ENCODE results near the gene A2ML1. TPM values are rescaled to one million over a fixed set of nuclear protein-coding genes. Genes with fewer than 3 reads are reported as not detected.
A peak's percentile ranks its signal among the peaks of the same experiment; 100 is the strongest.
"Not testable (repeated sequence)": the region's sequence is repeated elsewhere in the genome, so short reads cannot be mapped to it uniquely, and the experiment has no call there.

A2ML1 gene
- total RNA-seq, 1 donor from 2014 or later = not detected

DNA sequence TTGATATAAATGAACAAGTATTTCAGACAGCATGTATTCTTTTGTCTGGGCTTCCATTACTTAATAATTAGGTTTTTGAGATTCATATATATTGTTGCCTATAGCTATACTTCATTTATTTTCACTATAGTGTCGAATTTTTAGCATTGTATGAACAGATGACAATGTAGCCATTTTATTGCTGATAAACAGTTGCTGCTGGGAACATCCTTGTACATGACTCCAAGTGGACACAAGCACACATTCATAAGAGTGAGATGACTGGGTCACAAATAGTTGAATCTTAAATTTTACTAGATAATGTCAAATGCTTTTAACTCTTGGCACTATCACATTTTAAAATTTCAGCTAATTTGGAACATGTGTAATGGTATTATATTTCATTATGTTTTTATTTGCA is 72.6 kb downstream of the A2ML1 start:
- Histone ChIP-seq H3K9me3 (ENCODE audit: insufficient read depth, low read depth, low read length) (no peaks in the 10 kb centered on the region), H3K27me3 (ENCODE audit: insufficient read depth, low read length) (no peaks in the 10 kb centered on the region), H2AFZ (ENCODE audit: low read depth, low read length) (no peak overlapping the region), H3K79me2 (ENCODE audit: insufficient read depth, low read length) (no peaks in the 10 kb centered on the region), H3K27ac (ENCODE audit: low read depth, low read length) (no peak overlapping the region), H3K36me3 (ENCODE audit: insufficient read depth, low read length) (no peaks in the 10 kb centered on the region), H3K4me2 (ENCODE audit: low read length) (no peak overlapping the region), H4K20me1 (ENCODE audit: insufficient read depth, low read length) (no peaks in the 10 kb centered on the region), H3K4me1 (ENCODE audit: insufficient read depth, low read length) (no peaks in the 10 kb centered on the region), H3K9ac (ENCODE audit: low read length) (no peak overlapping the region), H3K4me3 (ENCODE audit: insufficient read depth, low read depth, low read length) (no peak overlapping the region)
- no peaks in the 10 kb centered on the region for H3K27me3 Mint-ChIP-seq (ENCODE audit: low read depth, unreplicated experiment)
- no peaks in the 10 kb centered on the region for H3K36me3 Mint-ChIP-seq (ENCODE audit: low read depth, unreplicated experiment)
- DNase-seq (ENCODE audit: low read depth) = no peak
- H3K9me3 Mint-ChIP-seq (ENCODE audit: unreplicated experiment) = peaks cover 2% of the 10 kb centered on the region
- H3K4me3 Mint-ChIP-seq (ENCODE audit: unreplicated experiment) = no peak overlapping the region
- TF ChIP-seq, protein P1, sequence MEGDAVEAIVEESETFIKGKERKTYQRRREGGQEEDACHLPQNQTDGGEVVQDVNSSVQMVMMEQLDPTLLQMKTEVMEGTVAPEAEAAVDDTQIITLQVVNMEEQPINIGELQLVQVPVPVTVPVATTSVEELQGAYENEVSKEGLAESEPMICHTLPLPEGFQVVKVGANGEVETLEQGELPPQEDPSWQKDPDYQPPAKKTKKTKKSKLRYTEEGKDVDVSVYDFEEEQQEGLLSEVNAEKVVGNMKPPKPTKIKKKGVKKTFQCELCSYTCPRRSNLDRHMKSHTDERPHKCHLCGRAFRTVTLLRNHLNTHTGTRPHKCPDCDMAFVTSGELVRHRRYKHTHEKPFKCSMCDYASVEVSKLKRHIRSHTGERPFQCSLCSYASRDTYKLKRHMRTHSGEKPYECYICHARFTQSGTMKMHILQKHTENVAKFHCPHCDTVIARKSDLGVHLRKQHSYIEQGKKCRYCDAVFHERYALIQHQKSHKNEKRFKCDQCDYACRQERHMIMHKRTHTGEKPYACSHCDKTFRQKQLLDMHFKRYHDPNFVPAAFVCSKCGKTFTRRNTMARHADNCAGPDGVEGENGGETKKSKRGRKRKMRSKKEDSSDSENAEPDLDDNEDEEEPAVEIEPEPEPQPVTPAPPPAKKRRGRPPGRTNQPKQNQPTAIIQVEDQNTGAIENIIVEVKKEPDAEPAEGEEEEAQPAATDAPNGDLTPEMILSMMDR (IDR thresholded peaks at IDR 0.05; ENCODE audit: insufficient read depth, low read depth, low read length) = no peak
- H3K27ac Mint-ChIP-seq (ENCODE audit: unreplicated experiment) = no peak overlapping the region
- no peak for FAIRE-seq
- H3K4me1 Mint-ChIP-seq (ENCODE audit: low read depth, unreplicated experiment) = peaks cover 6% of the 10 kb centered on the region

DNA sequence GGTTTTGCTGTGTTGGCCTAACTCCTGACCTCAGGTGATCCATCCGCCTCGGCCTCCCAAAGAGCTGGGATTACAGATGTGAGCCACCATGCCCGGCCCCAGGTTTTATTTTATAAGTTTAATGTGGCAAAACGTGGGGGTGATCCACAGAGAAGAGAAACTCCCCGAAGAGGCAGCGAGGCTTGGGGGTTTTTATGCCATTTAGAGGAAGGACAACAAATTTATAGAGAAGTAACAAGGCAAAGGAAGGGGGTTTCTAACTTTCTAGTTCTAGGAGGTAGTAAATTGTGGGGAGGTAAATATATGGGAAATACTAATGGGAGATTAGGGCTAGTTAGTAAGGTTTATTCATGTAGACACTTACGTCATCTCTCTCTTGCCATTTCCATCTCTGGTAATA is 74.7 kb downstream of the A2ML1 start:
- Histone ChIP-seq H2AFZ (ENCODE audit: low read depth, low read length) (no peak overlapping the region), H3K4me3 (ENCODE audit: insufficient read depth, low read depth, low read length) (no peak overlapping the region), H3K27me3 (ENCODE audit: insufficient read depth, low read length) (no peaks in the 10 kb centered on the region), H3K4me2 (ENCODE audit: low read length) (no peak overlapping the region), H3K36me3 (ENCODE audit: insufficient read depth, low read length) (no peaks in the 10 kb centered on the region), H3K4me1 (ENCODE audit: insufficient read depth, low read length) (no peaks in the 10 kb centered on the region), H3K9ac (ENCODE audit: low read length) (no peak overlapping the region), H3K27ac (ENCODE audit: low read depth, low read length) (no peak overlapping the region), H3K79me2 (ENCODE audit: insufficient read depth, low read length) (no peaks in the 10 kb centered on the region), H4K20me1 (ENCODE audit: insufficient read depth, low read length) (no peaks in the 10 kb centered on the region), H3K9me3 (ENCODE audit: insufficient read depth, low read depth, low read length) (no peaks in the 10 kb centered on the region)
- FAIRE-seq = no peak
- no peaks in the 10 kb centered on the region for H3K27me3 Mint-ChIP-seq (ENCODE audit: low read depth, unreplicated experiment)
- H3K36me3 Mint-ChIP-seq (ENCODE audit: low read depth, unreplicated experiment) = no peaks in the 10 kb centered on the region
- TF ChIP-seq EZH2 (IDR thresholded peaks at IDR 0.05; ENCODE audit: insufficient read depth, low read length) = no peak
- TF ChIP-seq, protein P1 (IDR thresholded peaks at IDR 0.05; ENCODE audit: insufficient read depth, low read depth, low read length) = no peak
- H3K4me3 Mint-ChIP-seq (ENCODE audit: unreplicated experiment) = no peak overlapping the region
- H3K27ac Mint-ChIP-seq (ENCODE audit: unreplicated experiment) = no peak overlapping the region
- peaks cover 2% of the 10 kb centered on the region for H3K9me3 Mint-ChIP-seq (ENCODE audit: unreplicated experiment)
- no peak for DNase-seq (ENCODE audit: low read depth)
- H3K4me1 Mint-ChIP-seq (ENCODE audit: low read depth, unreplicated experiment) = peaks cover 6% of the 10 kb centered on the region

DNA sequence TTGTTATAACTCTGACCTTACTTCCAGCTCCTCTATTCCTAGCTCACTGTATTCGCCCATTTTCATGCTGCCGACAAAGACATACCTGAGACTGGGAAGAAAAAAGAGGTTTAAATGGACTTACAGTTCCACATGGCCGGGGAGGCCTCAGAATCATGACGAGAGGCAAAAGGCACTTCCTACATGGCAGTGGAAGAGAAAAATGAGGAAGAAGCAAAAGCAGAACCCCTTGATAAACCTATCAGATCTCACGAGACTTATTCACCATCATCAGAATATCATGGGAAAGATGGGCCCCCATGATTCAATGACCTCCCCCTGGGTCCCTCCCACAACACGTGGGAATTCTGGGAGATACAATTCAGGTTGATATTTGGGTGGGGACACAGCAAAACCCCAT is 77.4 kb downstream of the A2ML1 start:
- Histone ChIP-seq H3K4me2 (ENCODE audit: low read length) (no peak overlapping the region), H3K9me3 (ENCODE audit: insufficient read depth, low read depth, low read length) (no peaks in the 10 kb centered on the region), H3K4me1 (ENCODE audit: insufficient read depth, low read length) (no peaks in the 10 kb centered on the region), H3K36me3 (ENCODE audit: insufficient read depth, low read length) (no peaks in the 10 kb centered on the region), H2AFZ (ENCODE audit: low read depth, low read length) (no peak overlapping the region), H3K79me2 (ENCODE audit: insufficient read depth, low read length) (no peaks in the 10 kb centered on the region), H4K20me1 (ENCODE audit: insufficient read depth, low read length) (no peaks in the 10 kb centered on the region), H3K27me3 (ENCODE audit: insufficient read depth, low read length) (no peaks in the 10 kb centered on the region), H3K9ac (ENCODE audit: low read length) (no peak overlapping the region), H3K4me3 (ENCODE audit: insufficient read depth, low read depth, low read length) (no peak overlapping the region), H3K27ac (ENCODE audit: low read depth, low read length) (no peak overlapping the region)
- Mint-ChIP-seq H3K4me1 (ENCODE audit: low read depth, unreplicated experiment) (peaks cover 2% of the 10 kb centered on the region), H3K9me3 (ENCODE audit: unreplicated experiment) (peaks cover 2% of the 10 kb centered on the region), H3K4me3 (ENCODE audit: unreplicated experiment) (no peak overlapping the region), H3K36me3 (ENCODE audit: low read depth, unreplicated experiment) (no peaks in the 10 kb centered on the region), H3K27me3 (ENCODE audit: low read depth, unreplicated experiment) (no peaks in the 10 kb centered on the region), H3K27ac (ENCODE audit: unreplicated experiment) (no peak overlapping the region)
- FAIRE-seq (no peak), DNase-seq (ENCODE audit: low read depth) (no peak)
- TF ChIP-seq, protein P1 (IDR thresholded peaks at IDR 0.05; ENCODE audit: insufficient read depth, low read depth, low read length) = no peak
- TF ChIP-seq EZH2 (IDR thresholded peaks at IDR 0.05; ENCODE audit: insufficient read depth, low read length) = no peak

DNA sequence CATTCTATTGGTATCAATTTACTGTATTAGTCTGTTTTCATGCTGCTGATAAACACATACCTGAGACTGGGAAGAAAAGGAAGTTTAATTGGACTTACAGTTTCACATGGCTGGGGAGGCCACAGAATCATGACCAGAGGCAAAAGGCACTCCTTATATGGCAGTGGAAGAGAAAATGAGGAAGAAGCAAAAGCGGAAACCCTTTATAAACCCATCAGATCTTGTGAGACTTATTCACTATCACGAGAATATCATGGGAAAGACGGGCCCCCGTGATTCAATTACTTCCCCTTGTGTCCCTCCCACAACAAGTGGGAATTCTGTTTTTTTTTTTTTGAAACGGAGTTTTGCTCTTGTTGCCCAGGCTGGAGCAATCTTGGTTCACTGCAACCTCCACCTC is 80.3 kb downstream of the A2ML1 start:
- H3K9me3 ChIP-seq (ENCODE audit: insufficient read depth, low read depth, low read length); H2AFZ ChIP-seq (ENCODE audit: low read depth, low read length); H3K36me3 ChIP-seq (ENCODE audit: insufficient read depth, low read length); FAIRE-seq; H3K4me2 ChIP-seq (ENCODE audit: low read length); H3K27ac ChIP-seq (ENCODE audit: low read depth, low read length); H3K79me2 ChIP-seq (ENCODE audit: insufficient read depth, low read length); H3K27me3 ChIP-seq (ENCODE audit: insufficient read depth, low read length); H3K4me1 Mint-ChIP-seq (ENCODE audit: low read depth, unreplicated experiment); H3K4me3 ChIP-seq (ENCODE audit: insufficient read depth, low read depth, low read length); H3K36me3 Mint-ChIP-seq (ENCODE audit: low read depth, unreplicated experiment); H3K9me3 Mint-ChIP-seq (ENCODE audit: unreplicated experiment); DNase-seq (ENCODE audit: low read depth); H3K27me3 Mint-ChIP-seq (ENCODE audit: low read depth, unreplicated experiment); H3K9ac ChIP-seq (ENCODE audit: low read length); H4K20me1 ChIP-seq (ENCODE audit: insufficient read depth, low read length); H3K4me3 Mint-ChIP-seq (ENCODE audit: unreplicated experiment); H3K4me1 ChIP-seq (ENCODE audit: insufficient read depth, low read length): not testable (repeated sequence)
- H3K27ac Mint-ChIP-seq (ENCODE audit: unreplicated experiment) = peak overlapping the region; percentile 31

Measured in astrocyte (in vitro differentiated cells and primary cell).